ENCODE results near the gene ASTL.
"Not testable (repeated sequence)": the region's sequence is repeated elsewhere in the genome, so short reads cannot be mapped to it uniquely, and the experiment has no call there.

ASTL gene

DNA sequence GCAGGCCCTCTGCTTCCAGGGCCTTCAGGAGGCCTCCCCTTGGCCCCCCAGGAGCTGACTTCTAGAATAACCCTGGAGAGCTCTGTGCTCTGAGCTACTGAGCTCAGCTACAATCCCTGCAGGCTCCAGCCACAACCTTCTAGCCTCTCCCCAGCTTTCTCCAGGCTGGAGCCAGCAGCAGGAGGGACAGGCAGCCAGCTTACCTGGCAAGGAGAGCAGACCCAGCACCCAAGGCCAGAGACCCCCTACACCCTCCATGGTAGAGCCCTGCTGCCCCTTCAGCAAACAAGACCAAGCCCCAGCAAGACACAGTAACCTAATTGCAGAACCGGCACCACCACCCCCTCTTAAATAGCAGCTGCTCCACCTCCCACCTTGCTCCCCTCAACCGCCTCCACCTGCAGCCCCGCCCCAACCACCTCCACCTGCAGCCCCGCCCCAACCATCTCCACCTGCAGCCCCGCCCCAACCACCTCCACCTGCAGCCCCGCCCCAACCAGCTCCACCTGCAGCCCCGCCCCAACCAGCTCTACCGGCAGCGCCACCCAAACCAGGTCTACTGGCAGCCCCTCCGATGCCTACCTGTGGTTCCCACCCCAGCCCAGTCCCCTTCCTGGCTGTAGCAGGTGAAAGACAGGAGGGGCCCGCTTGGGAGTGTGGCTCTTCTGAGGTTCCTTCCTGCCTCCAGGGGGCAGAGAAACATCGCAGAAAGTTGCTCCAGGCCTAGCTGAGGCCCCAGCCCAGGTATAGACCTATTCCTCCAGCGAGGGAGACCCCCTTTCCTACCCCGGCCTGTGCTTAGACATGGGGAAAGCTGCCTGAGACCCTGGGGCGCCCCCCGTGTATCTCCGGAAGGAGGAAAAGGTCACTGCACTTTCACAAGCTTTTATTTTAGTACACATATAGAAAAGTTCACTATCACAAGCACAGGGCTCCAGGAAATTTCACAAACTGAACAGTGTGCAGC lies at the start of gene ASTL:
Gene ASTL (minus strand): TSS at position 324 of the 967 bp plus-strand sequence. CDS start 66 bp downstream, at position 258.
- peak; percentile 78 for DNase-seq

GRCh38 chr2:96186562-96186961 lies 48.3 kb upstream of the ASTL start:
- DNase-seq, result no peak

DNA sequence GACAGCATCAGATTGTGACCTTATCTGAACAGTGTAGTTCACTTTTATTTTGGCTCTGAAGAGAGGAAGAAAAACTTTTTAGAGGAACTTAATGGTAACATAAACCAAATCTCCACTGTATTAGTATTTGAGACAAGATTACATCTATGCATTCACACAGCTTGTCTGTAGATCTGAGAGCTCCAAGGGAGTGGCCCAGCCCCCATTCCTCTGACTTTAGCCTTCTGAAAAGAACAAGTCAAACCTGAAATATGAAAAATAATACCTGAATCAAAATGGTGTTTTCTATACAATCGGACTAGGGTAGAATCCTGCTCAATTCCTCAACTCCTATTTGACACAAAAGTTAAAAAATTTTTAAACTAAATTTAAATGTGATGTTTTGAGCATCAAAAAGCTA lies 47.2 kb upstream of the ASTL start:
- no peak for DNase-seq

- DNase-seq, result no peak
These were observed 46.7 kb upstream of the ASTL start for GRCh38 chr2:96184989-96185388.

DNA sequence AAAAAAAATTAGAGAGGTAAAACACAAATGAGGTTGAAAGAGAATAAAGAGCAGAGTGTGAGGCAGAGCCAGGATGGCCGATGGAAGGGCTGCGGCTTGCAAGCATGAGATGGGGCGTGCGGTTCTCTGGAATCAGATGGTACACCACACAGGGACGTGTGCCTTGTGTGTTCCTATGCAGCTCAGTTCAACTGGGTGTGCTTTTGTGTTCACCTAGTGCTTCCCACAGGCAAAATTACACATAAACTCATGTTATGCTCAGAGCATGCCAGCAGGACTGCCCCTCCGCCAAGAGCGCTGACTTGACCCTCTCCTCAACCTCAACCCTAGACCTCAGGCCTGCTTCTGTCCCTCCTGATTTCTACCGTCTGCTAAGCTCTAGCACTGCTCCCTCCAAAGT lies 45.9 kb upstream of the ASTL start:
- no peak for DNase-seq

- no peak for DNase-seq
These were observed 43.2 kb upstream of the ASTL start for GRCh38 chr2:96181529-96181928.

GRCh38 chr2:96180521-96180920 lies 42.2 kb upstream of the ASTL start:
- no peak for DNase-seq

- no peak for DNase-seq
These were observed 41.7 kb upstream of the ASTL start for GRCh38 chr2:96180002-96180401.

DNA sequence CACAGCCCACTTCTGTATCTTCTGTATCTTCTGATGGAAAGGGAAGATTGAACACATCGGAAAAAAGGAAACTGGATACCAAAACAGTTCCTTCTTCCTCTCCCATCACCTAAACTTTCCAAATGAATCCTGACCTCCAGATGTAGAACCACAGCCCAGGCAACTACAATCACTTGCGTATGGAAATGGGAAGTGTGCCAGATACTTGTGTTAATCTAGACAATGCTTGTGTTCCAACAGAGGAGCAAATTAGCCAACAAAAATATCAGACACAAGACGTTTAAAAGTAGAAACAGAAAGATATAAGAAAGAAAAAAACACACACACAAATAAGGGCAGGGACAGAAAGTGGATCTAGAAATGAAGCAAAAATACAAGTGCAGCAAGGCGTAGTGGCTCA lies 38.4 kb upstream of the ASTL start:
- no peak for DNase-seq

- no peak for DNase-seq
These were observed 37.6 kb upstream of the ASTL start for GRCh38 chr2:96175951-96176350.

- DNase-seq, result peak; percentile 88
These were observed 36.2 kb upstream of the ASTL start for GRCh38 chr2:96174251-96175144.

GRCh38 chr2:96171831-96172230 lies 33.5 kb upstream of the ASTL start:
- DNase-seq, result no peak

- no peak for DNase-seq
These were observed 32.3 kb upstream of the ASTL start for GRCh38 chr2:96170626-96171025.

DNA sequence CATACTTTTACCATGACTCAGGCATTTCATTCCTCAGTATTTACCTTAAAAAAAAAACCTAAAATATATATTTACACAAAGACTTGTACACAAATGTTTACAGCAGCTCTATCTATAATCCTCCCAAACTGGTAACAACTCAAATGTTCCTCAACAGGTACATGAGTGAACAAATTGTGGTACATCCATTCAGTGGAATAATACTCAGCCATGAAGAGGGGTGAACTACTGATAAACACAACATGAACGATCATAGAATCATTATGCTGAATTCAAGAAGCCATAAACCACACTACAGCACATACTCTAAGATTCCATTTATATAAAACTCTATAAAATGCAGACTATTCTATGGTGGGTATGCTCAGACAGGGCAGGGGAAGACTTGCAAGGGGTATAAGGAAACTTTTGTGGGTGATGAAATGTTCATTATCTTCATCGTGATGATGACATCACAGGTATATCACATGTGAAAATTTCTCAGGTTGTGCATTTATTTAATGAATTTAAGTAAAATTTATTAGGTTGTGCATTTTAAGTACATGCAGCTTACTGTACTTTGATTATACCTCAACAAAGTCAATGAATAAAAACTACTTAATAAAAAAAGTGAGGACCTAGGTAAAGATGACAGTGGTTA lies 31.7 kb upstream of the ASTL start:
- DNase-seq, result no peak

DNA sequence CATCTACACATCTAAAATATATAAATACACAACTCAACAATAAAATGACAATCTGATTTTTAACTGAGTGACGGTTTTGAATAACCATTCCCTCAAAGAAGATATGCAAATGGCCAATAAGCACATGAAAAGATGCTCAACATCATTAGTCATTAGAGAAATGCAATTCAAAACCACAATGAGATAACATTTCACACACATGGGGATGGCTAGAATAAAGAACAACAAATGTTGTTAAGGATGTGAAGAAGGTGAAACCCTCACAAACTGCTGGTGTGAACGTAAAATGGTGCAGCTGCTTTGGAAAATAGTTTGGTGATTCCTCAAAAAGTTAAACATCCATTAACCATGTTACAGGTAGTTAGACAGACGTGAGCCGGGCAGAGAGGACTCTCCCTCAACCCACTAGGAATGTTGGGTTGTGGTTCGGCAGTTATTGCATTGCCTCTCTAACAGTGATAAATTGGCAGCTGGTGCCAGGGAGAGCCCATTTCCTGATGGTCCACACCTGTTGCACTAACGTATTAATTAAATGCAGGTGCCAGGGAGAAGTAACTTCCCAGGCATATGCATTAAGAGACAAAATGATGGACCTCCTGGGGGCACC lies 29.2 kb upstream of the ASTL start:
- DNase-seq, result no peak

DNA sequence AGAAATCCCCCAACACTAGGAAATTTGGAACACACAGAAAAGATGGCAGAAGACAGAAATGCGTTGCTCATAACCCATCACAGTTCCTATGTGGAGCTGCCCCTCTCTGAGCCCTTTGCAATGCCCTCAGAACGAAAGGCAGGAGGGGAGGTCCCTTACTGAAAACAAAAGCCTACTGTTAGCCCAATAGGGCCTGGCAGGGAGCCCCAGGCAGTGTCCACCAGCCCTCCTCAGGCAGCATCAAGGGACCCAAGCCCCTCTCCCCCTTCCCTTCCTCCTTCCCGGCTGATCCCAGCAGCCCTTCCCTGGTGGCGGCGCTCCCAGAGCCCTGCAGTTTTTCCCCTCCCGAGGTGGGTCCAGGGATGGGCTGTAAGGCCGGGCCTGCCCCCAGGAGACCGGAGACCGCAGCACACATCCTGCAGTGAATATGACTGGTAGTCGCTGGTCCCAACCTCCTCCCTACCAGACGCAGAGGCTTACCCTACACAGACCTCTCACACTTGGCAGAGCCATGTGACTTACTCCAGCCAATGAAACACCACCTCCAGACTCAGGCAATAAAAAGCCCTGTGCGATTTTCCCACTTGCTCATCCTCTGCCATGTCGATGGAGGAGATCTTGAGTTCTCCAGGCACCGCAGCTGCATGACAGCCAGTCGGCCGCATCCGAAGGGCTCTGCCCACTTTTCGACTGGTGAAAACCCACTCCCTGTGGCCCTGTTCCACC lies 26.3 kb upstream of the ASTL start:
- DNase-seq, result peak; percentile 68

- DNase-seq, result peak; percentile 67
These were observed 25.6 kb upstream of the ASTL start for GRCh38 chr2:96163768-96164429.

GRCh38 chr2:96163415-96163767 lies 25.1 kb upstream of the ASTL start:
- DNase-seq, result no peak

DNA sequence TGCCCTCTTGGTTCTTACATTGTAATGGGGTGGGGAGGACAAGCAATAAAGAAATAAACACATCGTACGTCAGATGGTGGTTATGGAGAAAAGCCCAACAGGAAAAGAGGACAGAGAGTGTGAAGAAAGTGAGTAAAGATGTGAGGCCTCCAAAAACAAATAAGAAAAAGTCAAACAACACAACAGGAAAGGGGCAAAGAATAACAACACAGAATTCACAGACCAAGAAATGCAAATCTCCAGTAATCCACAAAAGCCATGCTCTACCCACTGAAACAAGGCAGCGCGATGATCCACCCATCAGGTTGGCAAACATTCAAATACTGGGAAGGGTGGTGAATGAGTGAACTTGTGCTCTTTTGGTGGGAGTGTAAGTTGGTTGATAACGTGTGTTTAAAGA lies 23.6 kb upstream of the ASTL start:
- DNase-seq, result no peak

DNA sequence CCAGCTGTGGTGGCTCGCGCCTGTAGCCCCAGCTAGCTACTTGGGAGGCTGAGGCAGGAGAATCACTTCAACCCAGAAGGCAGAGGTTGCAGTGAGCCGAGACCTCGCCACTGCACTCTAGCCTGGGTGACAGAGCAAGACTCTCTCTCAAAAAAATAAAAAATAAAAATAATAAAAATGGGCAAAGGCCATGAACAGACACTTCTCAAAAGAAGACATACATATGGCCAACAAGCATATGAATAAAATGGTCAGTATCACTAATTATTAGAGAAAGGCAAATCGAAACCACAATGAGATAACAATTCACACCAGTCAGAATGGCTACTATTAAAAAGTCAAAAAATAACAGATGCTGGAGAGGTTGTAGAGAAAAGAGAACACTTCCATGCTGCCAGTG lies 22.1 kb upstream of the ASTL start:
- DNase-seq, result not testable (repeated sequence)

GRCh38 chr2:96159084-96159830 lies 21.0 kb upstream of the ASTL start:
- peak; percentile 72 for DNase-seq

Data from CD4-positive, alpha-beta T cell treated with Interleukin-6 for 4 hours (primary cell).